Measurements from ENCODE around the gene DVL2.

Gene DVL2

GRCh38 chr17:7239091-7240027 is 5.0 kb upstream of the DVL2 start, which contains the start of gene PHF23 (continued):
- TF ChIP-seq ZNF280C (tag by site-specific recombination; IDR thresholded peaks at IDR 0.05) (no peak), ZBTB7A (tag by site-specific recombination; IDR thresholded peaks at IDR 0.05; ENCODE audit: low read depth) (no peak), ZNF140 (tag by site-specific recombination; IDR thresholded peaks at IDR 0.05) (no peak), ZNF529 (tag by site-specific recombination; IDR thresholded peaks at IDR 0.05; ENCODE audit: insufficient replicate concordance) (no peak), ZFP69B (tag by site-specific recombination; IDR thresholded peaks at IDR 0.05) (no peak), RBAK (tag by site-specific recombination; IDR thresholded peaks at IDR 0.05) (no peak), ZNF530 (tag by site-specific recombination; IDR thresholded peaks at IDR 0.05; ENCODE audit: low read depth) (no peak)

- POLR2A ChIA-PET: interaction anchor here (0.5 to 14.2 kb wide), 16 partner anchors 9 to 1170 kb away, joined by 3 to 284 read pairs (median 5); partner anchors contain the start of genes ACADVL, CTDNEP1, DLG4 and ELP5
- peak overlapping the region; percentile 90 for H3K4me3 ChIP-seq (ENCODE audit: low read depth, low read length)
- CTCF ChIA-PET: interaction anchor here (0.6 to 5.2 kb wide), 4 partner anchors 19 to 1827 kb away, joined by 3 to 33 read pairs (median 8); partner anchors contain the start of genes ACADVL, DLG4 and SLC2A4
- H3K9me3 ChIP-seq (ENCODE audit: control insufficient read depth, insufficient read depth, low read depth, low read length): no peaks in the 10 kb centered on the region
- H3K4me1 ChIP-seq (ENCODE audit: control insufficient read depth, insufficient read depth, low read length): peaks cover 13% of the 10 kb centered on the region
- H3K36me3 ChIP-seq (ENCODE audit: control insufficient read depth in 2 of 2, insufficient read depth in 1 of 2, low read length in 2 of 2): peaks cover 18 to 49% of the 10 kb centered on the region in 2 experiments
- H3K27ac ChIP-seq (ENCODE audit: extremely low read depth, low read depth, low read length): peak overlapping the region; percentile 89
- TF ChIP-seq KLF10 (tag by site-specific recombination; IDR thresholded peaks at IDR 0.05): no peak
- TF ChIP-seq MEIS1 (CRISPR knock-in tag; IDR thresholded peaks at IDR 0.05; ENCODE audit: borderline replicate concordance): no peak
- TF ChIP-seq ZNF76 (tag by site-specific recombination; IDR thresholded peaks at IDR 0.05; ENCODE audit: borderline replicate concordance, low read depth): peak; percentile 87
- no peak for TF ChIP-seq ZNF37A (tag by site-specific recombination; IDR thresholded peaks at IDR 0.05)
- TF ChIP-seq ZNF501 (tag by site-specific recombination; IDR thresholded peaks at IDR 0.05): no peak
- TF ChIP-seq ZNF600 (tag by site-specific recombination; IDR thresholded peaks at IDR 0.05): no peak
- no peak for TF ChIP-seq ZNF843 (tag by site-specific recombination; IDR thresholded peaks at IDR 0.05)
- TF ChIP-seq ZSCAN5A (tag by site-specific recombination; IDR thresholded peaks at IDR 0.05): no peak
- no peak for TF ChIP-seq SCRT2 (tag by site-specific recombination; IDR thresholded peaks at IDR 0.05)
- TF ChIP-seq ZNF155 (tag by site-specific recombination; IDR thresholded peaks at IDR 0.05): no peak
- TF ChIP-seq ZNF449 (tag by site-specific recombination; IDR thresholded peaks at IDR 0.05): no peak
- TF ChIP-seq KLF17 (tag by site-specific recombination; IDR thresholded peaks at IDR 0.05): no peak
- TF ChIP-seq ZNF548 (tag by site-specific recombination; IDR thresholded peaks at IDR 0.05): no peak
- TF ChIP-seq KLF7 (tag by site-specific recombination; IDR thresholded peaks at IDR 0.05; ENCODE audit: borderline replicate concordance): no peak
- no peak for TF ChIP-seq FEZF1 (tag by site-specific recombination; IDR thresholded peaks at IDR 0.05)
- no peak for TF ChIP-seq ZNF514 (tag by site-specific recombination; IDR thresholded peaks at IDR 0.05)
- TF ChIP-seq HOXA7 (CRISPR knock-in tag; IDR thresholded peaks at IDR 0.05; ENCODE audit: borderline replicate concordance): no peak
- TF ChIP-seq ZBTB11 (tag by site-specific recombination; conservative IDR thresholded peaks at IDR 0.05; ENCODE audit: low read depth): no peak
These were observed 4.2 kb upstream of the DVL2 start for GRCh38 chr17:7238420-7239090.

Measured in HEK293 (cell line).